Right lobe of liver (tissue), 6 donors: ENCODE data around the gene CCDC38. TPM values are rescaled to one million over a fixed set of nuclear protein-coding genes. Genes with fewer than 3 reads are reported as not detected.

Experiments used
- ATAC-seq, 4 donors: fragments of 200-7000 bp; cut with Tn5 transposase; one replicate each; pipeline ENCODE4 v1.9.1; 2020; ENCODE audit warnings: mild to moderate bottlenecking in 4 of 4, moderate library complexity in 4 of 4
- DNase-seq, 3 donors: peaks; one replicate each; pipeline ENCODE4 v3.0.0-alpha.2; 2020
- H3K27ac ChIP-seq, 3 donors: fragments of 200-600 bp; one replicate each; pipeline ENCODE4 v1.8.0; 2022
- H3K27me3 ChIP-seq, 2 donors: fragments of 200-600 bp; one replicate each; pipeline ENCODE4 v1.8.0; 2022
- H3K36me3 ChIP-seq, 4 donors: fragments of 200-600 bp; sonication (generic) in 1 of 4; one replicate each; pipeline versions ENCODE4 v1.5.1 to v1.8.0; 2017 to 2022; ENCODE audit warnings: control low read depth in 1 of 4
- H3K4me1 ChIP-seq, 4 donors: fragments of 200-600 bp; sonication (generic) in 1 of 4; one replicate each; pipeline versions ENCODE4 v1.5.1 to v1.8.0; 2017 to 2022; ENCODE audit warnings: control low read depth in 1 of 4
- H3K4me3 ChIP-seq, 3 donors: fragments of 200-600 bp; one replicate each; pipeline ENCODE4 v1.8.0; 2022
- H3K9me3 ChIP-seq, 4 donors: fragments of 200-600 bp; sonication (generic) in 1 of 4; one replicate each; pipeline versions ENCODE4 v1.5.1 to v1.8.0; 2017 to 2022; ENCODE audit warnings: control low read depth in 1 of 4
- CTCF ChIP-seq, 4 donors: fragments of 200-600 bp in 3 of 4; fragments of 450-650 bp in 1 of 4; IDR thresholded peaks; one replicate each; pipeline versions ENCODE4 v1.5.1 to v1.8.0; 2016 to 2022; ENCODE audit warnings: antibody characterized with exemption in 4 of 4, mild to moderate bottlenecking in 2 of 4
- POLR2A ChIP-seq: fragments of 450-650 bp; IDR thresholded peaks from one replicate; pipeline ENCODE4 v1.6.1; 2017; ENCODE audit warnings: antibody characterized with exemption, mild to moderate bottlenecking
- WGBS: methylation state at CpG from one replicate; pipeline ENCODE4 v1.1.6; 2018; ENCODE audit warnings: low coverage, low lambda C conversion rate; ENCODE audit not compliant: insufficient coverage; ENCODE audit errors: missing lambda C conversion rate; 5-methylcytosine and 5-hydroxymethylcytosine counted together
- intact Hi-C, 2 donors: fragments of 100-400 bp; cut with DNase I; formaldehyde crosslinking; loops; one replicate each; pipeline versions ENCODE4 v1.11.2 to v1.14.1; 2022
- total RNA-seq, 6 experiments: library from RNA; depleted of rRNA in 2 of 6; stranded (reverse); fragments of >200 nt in 2 of 6; fragmentation: NEBNext Ultra II Directional in 3 of 6; extraction: Animal tissue kit (Norgen Biotek cat#: 25700) in 3 of 6; gene quantifications; one replicate each; pipeline versions ENCODE4 v1.1.0 to v1.2.4, GENCODE V29; 2016 to 2023
- donor health status: DM: no; HTN: yes; CAD: no.
- donor health status: DM: no; HTN: no; CAD: no.
- donor health status: DM: no; HTN: no; CAD: no.
- donor health status: DM: no; HTN: yes; CAD: no.
- donor health status: DM: no; HTN: yes; CAD: no.

CCDC38 gene
- total RNA-seq, 6 experiments from 2014 or later = 0.19 to 1.8 (median 0.89) TPM

GRCh38 chr12:95874452-95874851 is 68.0 kb downstream of the CCDC38 start:
- intact Hi-C loops = no loop called here
- Histone ChIP-seq H3K4me3 (no peak overlapping the region), H3K9me3 (no peaks in the 10 kb centered on the region), H3K27ac (no peak overlapping the region), H3K36me3 (peaks cover 0 to 2% (median 0%) of the 10 kb centered on the region in 4 donors), H3K4me1 (no peaks in the 10 kb centered on the region), H3K27me3 (no peaks in the 10 kb centered on the region)
- 80% methylated on average over 4 of the region's 4 CpGs for WGBS
- DNase-seq = no peak
- TF ChIP-seq CTCF (IDR thresholded peaks at IDR 0.05) (no peak), POLR2A (no peak)
- no peak for ATAC-seq

GRCh38 chr12:95870897-95871296 is 71.5 kb downstream of the CCDC38 start:
- no peak for TF ChIP-seq POLR2A
- no peaks in the 10 kb centered on the region for H3K4me1 ChIP-seq
- no peaks in the 10 kb centered on the region for H3K27me3 ChIP-seq
- intact Hi-C loops = no loop called here
- 90% methylated on average over 4 of the region's 4 CpGs for WGBS
- no peak overlapping the region for H3K4me3 ChIP-seq
- H3K9me3 ChIP-seq = no peaks in the 10 kb centered on the region
- no peak overlapping the region for H3K27ac ChIP-seq
- ATAC-seq (no peak), DNase-seq (no peak)
- H3K36me3 ChIP-seq = peaks cover 2 to 8% (median 5%) of the 10 kb centered on the region in 4 donors

- DNase-seq (no peak), ATAC-seq (no peak)
- Histone ChIP-seq H3K4me3 (no peak overlapping the region), H3K36me3 (peaks cover 2 to 21% (median 6%) of the 10 kb centered on the region in 4 donors), H3K4me1 (peaks cover 0 to 27% (median 6%) of the 10 kb centered on the region in 4 donors), H3K27me3 (no peaks in the 10 kb centered on the region), H3K9me3 (no peaks in the 10 kb centered on the region), H3K27ac (no peak overlapping the region)
- no peak for TF ChIP-seq POLR2A
- no peak for TF ChIP-seq CTCF (IDR thresholded peaks at IDR 0.05)
- intact Hi-C loops = no loop called here
Measured at GRCh38 chr12:95863337-95863736, 79.1 kb downstream of the CCDC38 start.

GRCh38 chr12:95862038-95862437 is 80.4 kb downstream of the CCDC38 start:
- no peak for TF ChIP-seq CTCF (IDR thresholded peaks at IDR 0.05)
- no peak for TF ChIP-seq POLR2A
- H3K36me3 ChIP-seq = peaks cover 2 to 21% (median 6%) of the 10 kb centered on the region in 4 donors
- H3K4me3 ChIP-seq = no peak overlapping the region
- intact Hi-C loops = no loop called here
- no peak for DNase-seq
- no peak for ATAC-seq
- H3K27ac ChIP-seq = no peak overlapping the region
- H3K9me3 ChIP-seq = no peaks in the 10 kb centered on the region
- H3K4me1 ChIP-seq = peaks cover 0 to 27% (median 6%) of the 10 kb centered on the region in 4 donors
- H3K27me3 ChIP-seq = no peaks in the 10 kb centered on the region
- 94% methylated on average over 3 of the region's 3 CpGs for WGBS

- H3K9me3 ChIP-seq = no peaks in the 10 kb centered on the region
- WGBS = 45% methylated on average over 10 of the region's 10 CpGs
- H3K27me3 ChIP-seq = no peaks in the 10 kb centered on the region
- peak; percentile 17 for TF ChIP-seq POLR2A
- TF ChIP-seq CTCF (IDR thresholded peaks at IDR 0.05) = no peak
- no peak for DNase-seq
- peaks cover 0 to 27% (median 5%) of the 10 kb centered on the region in 4 donors for H3K4me1 ChIP-seq
- peak overlapping the region; percentile 56 to 88 (median 77) for H3K4me3 ChIP-seq
- intact Hi-C loops = no loop called here
- peaks cover 0 to 11% (median under 1%) of the 10 kb centered on the region in 4 donors for H3K36me3 ChIP-seq
- H3K27ac ChIP-seq = peak overlapping the region in 2 of 3 donors; percentile 75 to 76
- peak; percentile 37 to 55 (median 50) for ATAC-seq
Measured at GRCh38 chr12:95859947-95860850, 82.2 kb downstream of the CCDC38 start.
